ENCODE measurements around the gene SDF2L1.
"Not testable (repeated sequence)": the region's sequence is repeated elsewhere in the genome, so short reads cannot be mapped to it uniquely, and the experiment has no call there.

SDF2L1 gene

DNA sequence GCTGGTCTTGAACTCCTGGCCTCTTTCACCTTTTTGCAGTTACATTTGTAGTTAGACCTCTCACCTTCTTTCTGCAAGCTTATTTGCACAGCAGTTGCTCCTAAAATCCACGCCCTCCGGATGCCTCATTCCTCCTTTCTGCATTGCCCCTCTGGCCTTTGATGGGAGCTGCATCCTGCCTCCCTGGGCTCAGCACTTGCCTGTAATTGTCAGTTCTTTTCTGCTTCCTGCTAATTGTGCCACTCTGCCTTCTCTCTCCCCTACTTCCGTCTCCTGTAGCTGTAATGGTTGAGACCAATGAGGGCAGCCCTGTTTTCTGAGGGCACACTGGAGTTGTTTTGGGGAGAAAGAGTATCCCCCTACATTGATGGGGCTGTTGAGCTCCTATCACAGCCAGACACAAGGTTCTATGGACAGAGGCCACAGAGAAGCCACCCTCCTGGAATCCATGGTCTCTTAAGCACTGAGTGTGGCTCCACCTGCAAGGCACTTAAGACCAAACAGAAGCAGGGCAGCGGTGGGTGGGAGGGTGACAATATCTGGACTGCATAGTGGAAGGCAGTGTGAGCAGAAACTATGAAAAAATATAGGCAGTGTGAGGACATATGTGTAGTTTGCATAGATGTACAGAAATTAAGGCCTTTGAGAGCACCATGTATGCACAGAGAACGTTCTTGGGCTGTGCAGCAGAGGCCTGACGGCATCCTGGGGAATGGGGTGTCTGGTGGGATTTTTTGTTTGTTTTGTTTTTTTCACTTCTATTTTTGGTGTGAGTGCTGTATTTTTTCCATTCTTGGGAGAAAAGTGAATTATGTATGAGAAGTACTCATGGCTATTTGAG is 42.8 kb upstream of the SDF2L1 start:
- no peak overlapping the region for H3K27ac ChIP-seq
- no peak for TF ChIP-seq ZFX (IDR thresholded peaks at IDR 0.05)
- TF ChIP-seq, protein P1, sequence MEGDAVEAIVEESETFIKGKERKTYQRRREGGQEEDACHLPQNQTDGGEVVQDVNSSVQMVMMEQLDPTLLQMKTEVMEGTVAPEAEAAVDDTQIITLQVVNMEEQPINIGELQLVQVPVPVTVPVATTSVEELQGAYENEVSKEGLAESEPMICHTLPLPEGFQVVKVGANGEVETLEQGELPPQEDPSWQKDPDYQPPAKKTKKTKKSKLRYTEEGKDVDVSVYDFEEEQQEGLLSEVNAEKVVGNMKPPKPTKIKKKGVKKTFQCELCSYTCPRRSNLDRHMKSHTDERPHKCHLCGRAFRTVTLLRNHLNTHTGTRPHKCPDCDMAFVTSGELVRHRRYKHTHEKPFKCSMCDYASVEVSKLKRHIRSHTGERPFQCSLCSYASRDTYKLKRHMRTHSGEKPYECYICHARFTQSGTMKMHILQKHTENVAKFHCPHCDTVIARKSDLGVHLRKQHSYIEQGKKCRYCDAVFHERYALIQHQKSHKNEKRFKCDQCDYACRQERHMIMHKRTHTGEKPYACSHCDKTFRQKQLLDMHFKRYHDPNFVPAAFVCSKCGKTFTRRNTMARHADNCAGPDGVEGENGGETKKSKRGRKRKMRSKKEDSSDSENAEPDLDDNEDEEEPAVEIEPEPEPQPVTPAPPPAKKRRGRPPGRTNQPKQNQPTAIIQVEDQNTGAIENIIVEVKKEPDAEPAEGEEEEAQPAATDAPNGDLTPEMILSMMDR (conservative IDR thresholded peaks at IDR 0.05) = no peak

DNA sequence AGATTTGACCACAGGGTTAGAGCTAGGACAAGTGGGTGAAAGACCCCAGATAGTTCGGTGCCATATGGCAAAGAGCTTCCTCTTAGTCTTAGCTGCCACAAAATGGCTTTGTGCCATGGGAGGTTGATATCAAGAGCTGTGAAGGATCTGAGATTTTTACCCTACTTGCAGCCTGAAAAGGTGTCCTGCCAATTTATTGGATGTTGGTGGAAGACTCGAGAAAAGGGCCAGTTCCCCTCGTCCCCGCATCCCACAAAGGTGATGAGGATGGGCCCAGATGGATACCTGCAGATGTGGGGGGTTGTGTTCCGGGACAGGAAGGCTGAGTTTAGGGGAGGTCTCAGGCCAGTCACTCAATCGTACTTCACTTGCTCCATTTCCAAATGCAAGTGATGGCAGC is 39.5 kb upstream of the SDF2L1 start:
- TF ChIP-seq, protein P1 (conservative IDR thresholded peaks at IDR 0.05) = no peak
- no peak for TF ChIP-seq ZFX (IDR thresholded peaks at IDR 0.05)
- H3K27ac ChIP-seq = no peak overlapping the region

DNA sequence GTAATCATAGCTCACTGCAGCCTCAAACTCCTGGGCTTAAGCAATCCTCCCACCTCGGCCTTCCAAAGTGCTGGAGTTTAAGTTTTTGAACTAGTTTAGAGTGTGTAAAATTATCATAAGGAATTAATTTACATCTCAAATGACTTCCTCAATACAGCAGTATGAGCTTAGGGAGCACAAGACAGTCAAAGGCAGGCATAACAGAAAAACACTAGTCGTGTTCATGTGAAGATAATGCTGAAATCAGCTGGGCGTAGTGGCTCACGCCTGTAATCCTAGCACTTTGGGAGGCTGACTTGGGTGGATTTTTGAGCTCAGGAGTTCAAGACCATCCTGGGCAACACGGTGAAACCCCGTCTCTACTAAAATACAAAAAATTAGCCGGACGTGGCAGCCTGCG is 38.1 kb upstream of the SDF2L1 start:
- H3K27ac ChIP-seq = no peak overlapping the region

DNA sequence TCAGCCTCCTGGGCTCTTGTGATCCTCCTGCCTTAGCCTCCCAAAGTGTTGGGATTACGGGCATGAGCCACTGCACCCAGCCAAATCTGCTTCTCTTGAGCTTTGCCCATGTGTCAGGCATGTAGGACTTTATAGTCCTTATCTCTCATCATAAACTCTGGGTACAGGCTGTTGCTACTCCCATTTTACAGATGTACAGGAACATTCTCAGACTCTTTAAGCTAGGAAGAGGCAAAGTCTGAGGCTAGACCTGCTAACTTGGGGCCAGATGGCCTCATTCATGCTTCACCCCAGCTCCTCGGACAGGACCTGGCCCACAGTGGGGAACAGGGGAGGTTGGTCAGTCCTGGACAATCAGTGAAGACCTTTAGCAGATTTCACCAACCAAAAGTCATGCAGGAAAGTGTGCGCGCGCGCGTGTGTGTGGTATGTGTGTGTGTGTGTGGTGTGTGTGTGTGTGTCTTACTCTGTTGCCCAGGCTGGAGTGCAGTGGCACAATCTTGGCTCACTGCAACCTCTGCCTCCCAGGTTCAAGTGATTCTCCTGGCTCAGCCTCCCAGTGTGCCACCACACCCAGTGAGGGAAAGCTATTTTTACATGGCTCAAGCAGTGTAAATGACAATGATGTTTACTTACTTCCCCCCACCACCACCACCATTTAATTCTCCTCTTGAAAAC is 36.1 kb upstream of the SDF2L1 start:
- peak overlapping the region; percentile 59 for H3K27ac ChIP-seq
- TF ChIP-seq ZFX (IDR thresholded peaks at IDR 0.05) = no peak
- TF ChIP-seq, protein P1 (conservative IDR thresholded peaks at IDR 0.05) = no peak

More for the DNA sequence above, 38.1 kb upstream of the SDF2L1 start:
- TF ChIP-seq ZFX (IDR thresholded peaks at IDR 0.05) = no peak
- TF ChIP-seq, protein P1 (conservative IDR thresholded peaks at IDR 0.05) = no peak

DNA sequence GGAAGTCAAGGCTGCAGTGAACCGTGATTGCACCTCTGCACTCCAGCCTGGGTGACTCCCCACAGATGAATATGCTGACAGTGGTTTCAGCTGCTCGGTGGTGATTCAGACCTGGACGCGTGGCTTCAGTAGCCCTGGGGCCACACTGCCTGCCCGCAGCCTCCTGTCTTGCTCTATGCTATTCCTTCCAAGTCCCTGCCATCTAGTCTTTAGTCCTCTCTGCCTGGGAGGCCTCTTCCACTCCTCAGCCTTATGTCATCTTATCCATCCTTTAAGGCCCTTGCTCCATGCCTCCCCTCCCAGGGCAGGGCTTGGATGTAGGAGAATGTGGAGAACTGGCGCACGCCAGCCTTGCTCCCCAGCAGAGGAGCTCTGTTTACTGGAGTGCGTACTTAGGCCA is 35.3 kb upstream of the SDF2L1 start:
- TF ChIP-seq, protein P1 (conservative IDR thresholded peaks at IDR 0.05) = no peak
- TF ChIP-seq ZFX (IDR thresholded peaks at IDR 0.05) = no peak
- H3K27ac ChIP-seq = peak overlapping the region; percentile 59

DNA sequence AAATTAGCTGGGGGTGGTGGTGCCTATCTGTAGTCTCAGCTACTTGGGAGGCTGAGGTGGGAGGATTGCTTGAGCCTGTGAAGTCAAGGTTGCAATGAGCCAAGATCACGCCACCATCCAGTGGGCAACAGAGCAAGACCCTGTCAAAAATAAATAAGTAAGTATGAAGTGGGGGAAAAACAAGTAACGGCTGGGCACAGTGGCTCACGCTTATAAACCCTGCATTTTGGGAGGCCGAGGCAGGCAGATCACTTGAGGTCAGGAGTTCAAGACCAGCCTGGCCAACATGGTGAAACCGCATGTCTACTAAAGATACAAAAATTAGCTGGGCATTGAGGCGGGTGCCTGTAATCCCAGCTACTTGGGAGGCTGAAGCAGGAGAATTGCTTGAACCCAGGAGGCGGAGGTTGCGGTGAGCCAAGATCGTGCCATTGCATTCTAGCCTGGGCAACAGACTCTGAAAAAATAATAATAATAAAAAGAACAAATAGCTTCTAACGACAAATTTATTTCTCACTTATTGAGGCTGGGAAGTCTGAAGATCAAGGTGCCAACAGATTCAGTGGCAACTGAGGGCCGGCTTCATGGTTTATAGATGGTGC is 32.4 kb upstream of the SDF2L1 start:
- not testable (repeated sequence) for H3K27ac ChIP-seq

DNA sequence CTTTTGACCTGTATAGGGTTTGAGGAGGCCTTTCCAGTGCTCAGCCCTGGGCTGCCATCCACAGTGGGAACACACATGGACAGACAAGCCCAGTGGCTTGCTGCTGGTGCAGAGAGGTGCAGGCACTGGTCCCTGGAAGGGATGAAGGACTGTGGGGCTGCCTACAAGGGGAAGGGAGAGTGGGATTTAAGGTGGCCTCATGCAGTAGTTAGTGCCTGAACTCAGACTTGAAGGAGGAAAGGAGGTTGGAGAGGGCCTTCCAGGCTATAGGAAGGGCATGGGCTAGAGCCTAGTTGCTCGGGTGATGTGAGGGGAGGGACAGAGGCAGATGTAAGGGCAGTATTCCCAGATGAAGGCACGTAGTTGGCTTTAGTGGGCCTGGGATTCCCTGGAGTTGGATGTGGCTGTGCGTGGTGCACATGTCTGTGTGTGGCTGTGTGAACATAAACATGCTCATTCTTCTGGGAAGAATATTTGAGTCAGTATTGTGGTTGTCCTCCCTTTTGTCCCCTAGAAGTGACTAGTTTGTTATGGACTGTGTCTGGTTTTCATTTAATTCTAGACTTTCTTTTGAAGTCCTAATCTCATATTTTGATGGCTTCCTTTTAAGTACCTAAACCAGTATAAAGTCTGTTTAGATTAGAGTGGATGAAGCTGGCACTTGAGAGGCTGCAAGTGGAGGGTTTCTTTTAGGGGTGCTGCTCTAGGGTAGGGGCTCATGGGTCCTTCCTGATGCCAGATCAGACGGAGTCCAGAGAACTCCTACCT is 30.7 kb upstream of the SDF2L1 start:
- no peak for TF ChIP-seq ZFX (IDR thresholded peaks at IDR 0.05)
- TF ChIP-seq, protein P1 (conservative IDR thresholded peaks at IDR 0.05) = no peak
- no peak overlapping the region for H3K27ac ChIP-seq
